Fibroblast of mammary gland (primary cell): ENCODE data around the gene FARS2.

ENCODE experiments used
- DNase-seq: peaks from one replicate; pipeline ENCODE4 v3.0.0-alpha.2; 2010; ENCODE audit warnings: low read depth
- H3K4me3 ChIP-seq: 2 replicates; pipeline ENCODE4 v1.5.1; 2011; ENCODE audit warnings: low read depth, mild to moderate bottlenecking, low read length, moderate library complexity; ENCODE audit not compliant: control insufficient read depth
- TF ChIP-seq, protein P1 (sequence below): conservative IDR thresholded peaks from 2 replicates; pipeline ENCODE4 v1.5.1; 2011; ENCODE audit warnings: low read depth, low read length, inconsistent platforms; ENCODE audit not compliant: control insufficient read depth, insufficient read depth

The FARS2 gene

GRCh38 chr6:5710936-5711335, 449.6 kb downstream of the FARS2 start:
- no peak for DNase-seq
- no peak overlapping the region for H3K4me3 ChIP-seq
- TF ChIP-seq, protein P1, sequence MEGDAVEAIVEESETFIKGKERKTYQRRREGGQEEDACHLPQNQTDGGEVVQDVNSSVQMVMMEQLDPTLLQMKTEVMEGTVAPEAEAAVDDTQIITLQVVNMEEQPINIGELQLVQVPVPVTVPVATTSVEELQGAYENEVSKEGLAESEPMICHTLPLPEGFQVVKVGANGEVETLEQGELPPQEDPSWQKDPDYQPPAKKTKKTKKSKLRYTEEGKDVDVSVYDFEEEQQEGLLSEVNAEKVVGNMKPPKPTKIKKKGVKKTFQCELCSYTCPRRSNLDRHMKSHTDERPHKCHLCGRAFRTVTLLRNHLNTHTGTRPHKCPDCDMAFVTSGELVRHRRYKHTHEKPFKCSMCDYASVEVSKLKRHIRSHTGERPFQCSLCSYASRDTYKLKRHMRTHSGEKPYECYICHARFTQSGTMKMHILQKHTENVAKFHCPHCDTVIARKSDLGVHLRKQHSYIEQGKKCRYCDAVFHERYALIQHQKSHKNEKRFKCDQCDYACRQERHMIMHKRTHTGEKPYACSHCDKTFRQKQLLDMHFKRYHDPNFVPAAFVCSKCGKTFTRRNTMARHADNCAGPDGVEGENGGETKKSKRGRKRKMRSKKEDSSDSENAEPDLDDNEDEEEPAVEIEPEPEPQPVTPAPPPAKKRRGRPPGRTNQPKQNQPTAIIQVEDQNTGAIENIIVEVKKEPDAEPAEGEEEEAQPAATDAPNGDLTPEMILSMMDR = no peak

DNA sequence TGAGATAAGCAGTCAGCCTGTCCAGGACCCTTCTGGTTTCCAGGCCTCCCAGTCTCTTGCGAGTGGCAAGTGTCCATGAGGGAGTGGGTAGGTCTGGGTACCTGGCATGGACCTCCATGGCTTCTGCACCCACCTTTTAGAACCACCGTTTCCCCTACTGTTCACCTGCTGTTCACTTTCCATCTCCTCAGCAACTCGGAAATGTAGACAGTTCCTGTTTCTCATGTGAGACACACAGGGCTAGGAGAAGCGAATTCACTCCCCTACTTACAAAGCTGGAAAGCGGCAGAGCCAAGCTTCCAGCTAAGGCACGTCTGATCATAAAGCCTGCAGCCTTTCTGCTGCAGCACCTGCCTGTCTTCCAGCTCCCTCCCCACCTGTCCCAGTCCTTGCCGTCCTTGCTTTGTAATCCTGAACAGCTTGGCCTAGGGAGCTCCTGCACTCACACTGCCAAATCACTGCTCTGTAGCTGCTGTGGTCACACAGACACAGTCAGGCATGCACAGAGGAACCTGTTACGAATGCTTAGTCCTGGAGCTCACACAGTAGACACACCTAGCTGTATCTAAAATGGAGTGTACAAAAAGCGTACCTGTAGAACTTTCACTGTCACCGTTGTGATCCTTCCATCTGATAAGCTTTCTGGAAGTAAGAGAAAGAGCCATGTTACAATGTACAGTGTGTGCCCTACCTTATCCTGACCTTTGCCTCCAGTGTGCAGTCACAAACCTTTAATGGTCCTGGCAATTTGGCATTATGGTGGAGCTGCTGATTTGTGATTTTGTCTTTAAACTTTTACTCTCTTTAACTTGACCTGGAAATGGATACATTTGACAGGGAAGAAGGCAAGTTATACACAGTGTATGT, 451.3 kb downstream of the FARS2 start:
- DNase-seq = no peak
- TF ChIP-seq, protein P1 = no peak
- no peak overlapping the region for H3K4me3 ChIP-seq

DNA sequence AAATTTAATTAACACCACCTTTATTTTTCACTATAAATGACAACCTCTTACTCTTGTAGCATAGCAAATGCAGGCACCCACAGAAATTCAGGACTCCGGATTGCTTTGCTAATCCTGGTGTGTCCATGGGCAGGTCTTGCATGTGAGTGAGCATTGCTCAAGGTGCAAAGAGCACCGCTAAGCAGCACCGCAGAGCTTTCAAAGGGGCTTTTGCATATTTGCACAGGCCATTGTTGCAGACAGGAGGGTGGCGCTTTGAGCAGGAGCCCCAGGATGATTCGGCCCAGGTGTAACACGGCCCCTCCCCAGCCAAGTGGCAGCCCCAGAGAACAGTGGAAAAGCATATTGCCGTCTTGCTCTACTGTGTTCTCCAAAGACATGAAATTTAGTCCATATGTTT, 452.2 kb downstream of the FARS2 start:
- no peak overlapping the region for H3K4me3 ChIP-seq
- TF ChIP-seq, protein P1 = no peak
- DNase-seq = no peak

DNA sequence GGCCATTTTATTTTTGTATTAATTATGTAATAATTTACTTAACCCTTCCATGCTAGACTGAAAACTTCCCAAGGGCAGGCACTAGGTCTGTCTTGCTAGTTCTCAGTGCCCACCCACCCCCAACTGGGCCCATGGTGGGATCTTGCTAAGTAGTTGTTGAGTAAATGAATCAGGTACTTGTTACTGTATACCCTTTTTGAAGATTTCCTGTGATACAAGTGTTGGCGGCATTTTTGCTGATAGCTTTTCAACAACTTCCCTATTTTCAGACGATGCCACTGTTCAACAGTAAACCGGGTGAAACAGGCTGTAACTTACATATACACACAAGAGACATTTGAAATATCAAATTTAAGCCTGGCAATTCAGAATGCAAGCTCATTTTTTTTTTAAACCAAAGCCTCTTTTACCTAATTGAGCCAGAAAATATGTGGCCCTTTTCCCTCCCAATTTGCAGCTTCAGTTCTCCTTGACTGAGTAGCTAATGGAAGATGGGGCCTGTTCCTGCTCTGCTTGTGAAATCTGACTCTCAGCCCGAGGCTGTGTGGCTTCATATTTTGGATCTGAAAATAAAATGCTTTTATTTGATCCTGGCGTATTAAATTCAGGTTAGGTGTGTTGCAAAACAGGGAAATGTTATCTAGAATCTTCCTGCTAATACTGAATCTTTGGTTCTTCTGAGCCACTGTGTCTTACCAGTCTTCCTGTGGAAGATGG, 457.1 kb downstream of the FARS2 start:
- TF ChIP-seq, protein P1 = no peak
- H3K4me3 ChIP-seq = no peak overlapping the region
- DNase-seq = no peak

- H3K4me3 ChIP-seq = no peak overlapping the region
- DNase-seq = no peak
- TF ChIP-seq, protein P1 = no peak
Measured at GRCh38 chr6:5723841-5724691, 462.8 kb downstream of the FARS2 start.

DNA sequence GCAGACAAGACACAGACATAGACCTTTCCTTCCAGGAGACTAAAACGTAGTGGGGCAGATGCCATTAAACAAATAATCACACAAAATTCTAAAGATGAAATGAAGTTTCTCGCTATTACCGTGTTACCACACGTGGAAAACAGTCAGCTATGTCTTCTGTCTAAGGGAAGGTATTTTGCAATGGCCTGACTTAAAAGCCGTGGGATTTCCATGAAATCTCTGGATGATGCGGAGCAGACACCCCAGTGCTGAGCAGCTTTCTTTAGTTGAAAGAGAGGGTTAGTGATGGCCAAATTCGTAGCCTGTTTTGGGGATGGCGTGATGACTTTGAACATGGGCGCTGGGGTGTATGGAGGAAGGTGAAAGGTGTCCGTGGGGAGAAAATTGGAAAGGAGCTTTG, 463.6 kb downstream of the FARS2 start:
- DNase-seq = no peak
- TF ChIP-seq, protein P1 = no peak
- H3K4me3 ChIP-seq = no peak overlapping the region
